Measurements from ENCODE around the gene STKLD1. TPM values are rescaled to one million over a fixed set of nuclear protein-coding genes. Genes with fewer than 3 reads are reported as not detected.

The STKLD1 gene
- total RNA-seq, 2 experiments from 2014 or later, result 0.40 to 0.82 TPM

DNA sequence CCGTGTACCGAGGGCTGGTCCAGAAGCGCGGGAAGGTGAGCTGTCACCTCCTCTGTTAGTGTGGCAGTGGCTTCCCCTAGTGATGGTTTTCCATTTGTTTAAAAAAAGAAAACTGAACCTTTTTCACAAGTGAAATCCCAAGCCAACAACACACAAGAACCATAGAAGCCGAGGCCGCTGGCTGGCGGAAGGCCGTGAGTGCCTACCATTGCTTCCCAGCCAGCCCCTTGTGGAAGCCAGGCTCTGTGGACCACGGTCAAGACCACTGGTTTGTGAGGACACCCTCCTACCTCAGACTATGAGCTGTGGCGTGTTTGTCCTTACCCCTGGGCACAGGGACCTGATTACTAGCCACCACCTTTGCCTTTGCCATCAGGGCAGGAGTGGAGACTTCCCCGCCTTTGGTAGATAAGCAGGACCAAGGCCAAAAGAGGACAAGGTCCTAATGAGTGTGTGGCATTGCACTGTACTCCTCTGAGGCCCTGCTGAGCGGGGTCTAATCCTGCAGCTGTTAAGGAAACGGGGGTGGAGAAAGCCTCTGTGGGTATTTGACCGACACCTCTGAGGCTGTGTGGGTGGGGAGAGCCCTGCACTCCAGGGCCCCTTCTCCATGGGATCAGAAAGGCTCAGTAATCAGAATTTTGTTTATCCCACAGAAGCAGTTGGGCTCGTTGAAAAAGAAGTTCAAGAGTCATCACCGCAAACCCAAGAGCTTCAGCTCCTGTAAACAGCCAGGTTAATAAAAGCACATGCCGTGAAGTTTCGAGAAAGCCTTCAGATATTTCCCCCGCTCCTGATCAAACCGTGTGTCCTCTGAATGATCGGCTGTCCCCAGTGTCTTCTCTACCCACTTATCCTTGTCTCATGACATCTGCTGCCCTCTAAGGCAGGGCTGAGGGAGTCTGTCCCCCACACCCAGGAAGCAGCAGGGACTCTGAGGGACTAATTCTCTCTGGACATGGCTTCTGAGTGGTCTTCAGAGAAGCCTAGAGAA is 15.5 kb upstream of the STKLD1 start:
- POLR2A ChIA-PET, result interaction anchor here (2.5 kb wide), 1 partner anchor 10 kb away, joined by 32 read pairs; no protein-coding TSS in a partner anchor
- DNase-seq, result no peak
- Mint-ChIP-seq H3K27me3 (no peaks in the 10 kb centered on the region), H3K36me3 (ENCODE audit: low read depth) (peaks cover 63% of the 10 kb centered on the region), H3K4me3 (no peak overlapping the region), H3K27ac (peak overlapping the region; percentile 74), H3K9me3 (ENCODE audit: low read depth) (no peaks in the 10 kb centered on the region), H3K4me1 (peaks cover 51% of the 10 kb centered on the region)
- CTCF ChIA-PET, result interaction anchor here (0.9 to 1.0 kb wide), 2 partner anchors 10 kb away, joined by 3 to 6 read pairs; no protein-coding TSS in a partner anchor
- intact Hi-C loops (cut with DNase I, micrococcal nuclease), result no loop called here
- ATAC-seq, result no peak

DNA sequence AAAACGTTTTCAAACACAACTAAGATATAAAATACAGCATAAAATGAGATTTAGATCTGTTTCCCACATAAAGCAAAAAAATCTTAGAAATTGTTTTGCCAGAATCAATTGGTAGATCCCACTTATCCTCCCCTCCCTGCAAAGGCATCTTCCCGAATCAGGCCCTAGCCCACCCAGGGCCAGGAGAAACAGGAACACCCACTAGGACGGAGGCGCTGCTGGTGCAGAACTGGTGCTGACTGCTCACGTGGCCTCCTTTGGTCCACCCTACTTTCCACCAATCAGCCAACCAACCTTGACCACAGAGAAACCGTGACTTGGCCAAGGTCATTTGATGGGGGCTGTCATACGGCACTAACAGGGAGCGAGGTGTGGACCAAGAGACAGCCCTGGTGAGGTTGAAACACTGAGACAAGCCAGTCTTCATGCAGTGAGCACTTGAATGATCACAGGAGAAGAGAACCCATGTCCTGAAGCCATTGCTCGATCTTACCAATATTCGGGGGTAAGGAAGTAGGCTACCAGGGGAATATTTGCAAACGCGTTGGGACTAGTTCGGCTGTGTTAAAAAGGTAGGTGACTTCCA is 14.6 kb upstream of the STKLD1 start:
- H3K36me3 Mint-ChIP-seq (ENCODE audit: low read depth), result peaks cover 72% of the 10 kb centered on the region
- no peak for ATAC-seq
- ChIA-PET POLR2A (interaction anchor here (2.3 to 2.5 kb wide), 2 partner anchors 10 to 11 kb away, joined by 6 to 32 read pairs; no protein-coding TSS in a partner anchor), CTCF (interaction anchor here (1.0 to 1.3 kb wide), 2 partner anchors 9 to 15 kb away, joined by 3 to 6 read pairs; no protein-coding TSS in a partner anchor)
- H3K27me3 Mint-ChIP-seq, result no peaks in the 10 kb centered on the region
- H3K27ac Mint-ChIP-seq, result peak overlapping the region; percentile 74
- DNase-seq, result no peak
- no peaks in the 10 kb centered on the region for H3K9me3 Mint-ChIP-seq (ENCODE audit: low read depth)
- intact Hi-C loops (cut with DNase I, micrococcal nuclease), result no loop called here
- peaks cover 54% of the 10 kb centered on the region for H3K4me1 Mint-ChIP-seq
- no peak overlapping the region for H3K4me3 Mint-ChIP-seq

- H3K9me3 Mint-ChIP-seq (ENCODE audit: low read depth), result no peaks in the 10 kb centered on the region
- ATAC-seq, result no peak
- H3K4me3 Mint-ChIP-seq, result no peak overlapping the region
- H3K4me1 Mint-ChIP-seq, result peaks cover 52% of the 10 kb centered on the region
- intact Hi-C loops (cut with DNase I, micrococcal nuclease), result no loop called here
- ChIA-PET CTCF (interaction anchor here (1.3 to 1.8 kb wide), 2 partner anchors 10 to 16 kb away, joined by 3 to 4 read pairs; no protein-coding TSS in a partner anchor), POLR2A (interaction anchor here (1.1 to 2.3 kb wide), 2 partner anchors 10 to 12 kb away, joined by 6 to 8 read pairs; no protein-coding TSS in a partner anchor)
- H3K36me3 Mint-ChIP-seq (ENCODE audit: low read depth), result peaks cover 79% of the 10 kb centered on the region
- DNase-seq, result no peak
- peak overlapping the region; percentile 16 for H3K27ac Mint-ChIP-seq
- no peaks in the 10 kb centered on the region for H3K27me3 Mint-ChIP-seq
Observed at GRCh38 chr9:133362359-133363044, 13.7 kb upstream of the STKLD1 start.

DNA sequence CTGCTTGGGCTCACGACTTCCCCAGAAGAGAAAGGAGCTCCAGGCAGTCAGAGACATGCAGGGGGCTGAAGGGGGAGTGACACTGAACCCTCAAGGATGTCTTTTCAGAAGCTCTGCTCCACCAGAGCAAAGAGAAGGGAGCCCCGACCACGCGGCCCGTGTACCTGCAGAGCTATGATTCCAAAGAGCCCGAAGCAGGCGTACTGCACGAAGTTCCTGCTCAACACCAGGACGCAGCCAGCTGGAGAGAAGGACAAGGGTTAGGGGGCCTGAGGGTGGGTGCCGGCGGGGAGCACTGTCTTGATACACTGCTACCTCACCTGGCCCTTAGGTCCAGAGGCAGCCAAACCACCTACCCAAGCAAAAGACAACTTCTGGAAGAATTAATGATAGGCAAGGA is 9.7 kb upstream of the STKLD1 start:
- intact Hi-C loops (cut with DNase I, micrococcal nuclease), result no loop called here
- ATAC-seq (no peak), DNase-seq (no peak)
- CTCF ChIA-PET, result interaction anchor here (1.1 to 1.3 kb wide), 2 partner anchors 8 to 36 kb away, joined by 4 to 5 read pairs; no protein-coding TSS in a partner anchor
- no peaks in the 10 kb centered on the region for H3K9me3 Mint-ChIP-seq (ENCODE audit: low read depth)
- POLR2A ChIA-PET, result interaction anchor here (0.5 to 9.9 kb wide), 2 partner anchors 14 to 777 kb away, joined by 7 to 287 read pairs; partner anchors contain the start of genes MED22, RPL7A, SURF1 and SURF2
- H3K27ac Mint-ChIP-seq, result no peak overlapping the region
- H3K27me3 Mint-ChIP-seq, result no peaks in the 10 kb centered on the region
- H3K4me1 Mint-ChIP-seq, result peaks cover 51% of the 10 kb centered on the region
- H3K4me3 Mint-ChIP-seq, result no peak overlapping the region
- H3K36me3 Mint-ChIP-seq (ENCODE audit: low read depth), result peaks cover 96% of the 10 kb centered on the region

DNA sequence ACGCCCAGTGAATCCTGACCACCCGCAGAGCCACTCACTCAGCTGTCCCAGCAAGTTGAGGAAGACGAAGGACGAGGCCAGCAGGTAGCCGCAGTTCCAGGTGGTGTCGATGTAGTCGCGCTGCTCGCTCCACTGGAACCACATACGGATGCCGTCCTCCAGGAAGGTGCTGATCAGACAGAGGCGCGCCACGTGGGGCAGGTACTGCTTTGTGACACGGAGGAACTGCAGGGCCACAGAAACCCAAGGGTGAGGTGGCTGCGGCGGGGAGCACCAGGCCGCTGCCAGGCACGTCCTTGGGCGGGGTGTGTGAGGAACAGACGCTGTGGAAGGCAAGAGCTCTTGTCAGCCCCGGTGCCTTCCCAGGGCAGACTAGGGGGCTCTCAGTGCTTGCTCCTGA is 8.9 kb upstream of the STKLD1 start:
- H3K27ac Mint-ChIP-seq, result no peak overlapping the region
- no peak overlapping the region for H3K4me3 Mint-ChIP-seq
- H3K27me3 Mint-ChIP-seq, result no peaks in the 10 kb centered on the region
- no peaks in the 10 kb centered on the region for H3K9me3 Mint-ChIP-seq (ENCODE audit: low read depth)
- peaks cover 95% of the 10 kb centered on the region for H3K36me3 Mint-ChIP-seq (ENCODE audit: low read depth)
- H3K4me1 Mint-ChIP-seq, result peaks cover 52% of the 10 kb centered on the region
- ChIA-PET CTCF (interaction anchor here (1.3 kb wide), 1 partner anchor 37 kb away, joined by 5 read pairs; no protein-coding TSS in a partner anchor), POLR2A (interaction anchor here (0.5 to 9.9 kb wide), 2 partner anchors 15 to 776 kb away, joined by 7 to 287 read pairs; partner anchors contain the start of genes MED22, RPL7A, SURF1 and SURF2)
- ATAC-seq, result no peak
- DNase-seq, result no peak
- intact Hi-C loops (cut with DNase I, micrococcal nuclease), result no loop called here

- Mint-ChIP-seq H3K36me3 (ENCODE audit: low read depth) (peaks cover 96% of the 10 kb centered on the region), H3K4me1 (peaks cover 55% of the 10 kb centered on the region), H3K9me3 (ENCODE audit: low read depth) (no peaks in the 10 kb centered on the region), H3K27ac (no peak overlapping the region), H3K4me3 (no peak overlapping the region), H3K27me3 (no peaks in the 10 kb centered on the region)
- intact Hi-C loops (cut with DNase I, micrococcal nuclease), result no loop called here
- POLR2A ChIA-PET, result interaction anchor here (9.9 kb wide), 1 partner anchor 16 kb away, joined by 287 read pairs; the partner anchor contains the start of genes MED22, RPL7A, SURF1 and SURF2
- no peak for DNase-seq
- CTCF ChIA-PET, result no interaction called here
- no peak for ATAC-seq
Observed at GRCh38 chr9:133367778-133368177, 8.4 kb upstream of the STKLD1 start.

GRCh38 chr9:133368249-133368881 is 7.8 kb upstream of the STKLD1 start:
- DNase-seq, result no peak
- no peak for ATAC-seq
- ChIA-PET CTCF (no interaction called here), POLR2A (interaction anchor here (9.9 kb wide), 1 partner anchor 16 kb away, joined by 287 read pairs; the partner anchor contains the start of genes MED22, RPL7A, SURF1 and SURF2)
- no peaks in the 10 kb centered on the region for H3K27me3 Mint-ChIP-seq
- peaks cover 95% of the 10 kb centered on the region for H3K36me3 Mint-ChIP-seq (ENCODE audit: low read depth)
- H3K4me1 Mint-ChIP-seq, result peaks cover 59% of the 10 kb centered on the region
- peak overlapping the region; percentile 76 for H3K27ac Mint-ChIP-seq
- H3K9me3 Mint-ChIP-seq (ENCODE audit: low read depth), result no peaks in the 10 kb centered on the region
- intact Hi-C loops (cut with DNase I, micrococcal nuclease), result no loop called here
- peak overlapping the region; percentile 100 for H3K4me3 Mint-ChIP-seq

DNA sequence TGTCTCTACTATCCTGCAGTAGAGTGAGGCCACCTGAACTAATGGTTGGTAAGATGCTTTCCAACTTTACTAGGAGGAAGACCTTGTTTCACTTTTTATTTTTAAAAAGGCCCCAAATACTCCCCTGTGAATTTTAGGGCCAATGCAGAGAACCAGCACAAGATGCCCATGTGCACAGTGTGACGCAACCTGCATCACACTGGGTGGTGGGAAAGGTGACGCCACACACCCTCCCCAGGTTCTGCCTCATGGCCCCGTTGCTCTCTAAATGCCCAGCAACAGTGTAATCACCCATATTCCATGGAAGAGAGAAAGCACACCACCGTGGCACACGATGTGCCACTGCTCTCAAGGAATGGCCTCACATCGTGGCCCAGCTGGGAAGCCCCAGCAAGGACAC is 6.7 kb upstream of the STKLD1 start:
- H3K27me3 Mint-ChIP-seq, result no peaks in the 10 kb centered on the region
- ChIA-PET POLR2A (interaction anchor here (3.9 to 9.9 kb wide), 2 partner anchors 9 to 17 kb away, joined by 32 to 287 read pairs; partner anchors contain the start of genes MED22, RPL7A, SURF1 and SURF2), CTCF (interaction anchor here (0.8 to 6.2 kb wide), 2 partner anchors 14 to 60 kb away, joined by 3 to 44 read pairs; partner anchors contain the start of genes SURF1 and SURF2)
- H3K4me1 Mint-ChIP-seq, result peaks cover 65% of the 10 kb centered on the region
- no peaks in the 10 kb centered on the region for H3K9me3 Mint-ChIP-seq (ENCODE audit: low read depth)
- intact Hi-C loops (cut with DNase I, micrococcal nuclease), result no loop called here
- H3K4me3 Mint-ChIP-seq, result peak overlapping the region; percentile 100
- H3K27ac Mint-ChIP-seq, result peak overlapping the region; percentile 97
- ATAC-seq, result no peak
- peaks cover 91% of the 10 kb centered on the region for H3K36me3 Mint-ChIP-seq (ENCODE audit: low read depth)
- no peak for DNase-seq

DNA sequence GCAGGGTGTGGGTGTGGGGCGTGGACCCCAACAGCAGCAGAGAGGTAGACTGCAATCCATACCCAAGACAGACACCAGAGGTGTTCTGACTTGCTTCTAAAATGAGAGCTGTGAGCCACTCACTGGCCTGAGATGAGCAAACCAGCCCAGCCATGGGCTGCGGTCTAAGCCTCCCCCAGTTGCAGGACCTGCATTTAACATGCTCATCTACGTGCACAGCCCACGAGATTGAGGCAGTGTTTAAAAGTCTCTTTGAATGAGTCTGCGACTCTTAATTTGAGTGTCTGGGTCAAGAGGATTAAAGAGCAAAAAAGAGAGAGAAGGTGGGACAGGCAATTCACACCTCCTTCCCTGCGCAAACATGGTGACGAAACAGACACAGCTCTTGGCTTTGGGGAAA is 6.2 kb upstream of the STKLD1 start:
- ATAC-seq (peak; percentile 2), DNase-seq (peak; percentile 67)
- H3K4me3 Mint-ChIP-seq, result peak overlapping the region; percentile 100
- peaks cover 68% of the 10 kb centered on the region for H3K4me1 Mint-ChIP-seq
- H3K27ac Mint-ChIP-seq, result peak overlapping the region; percentile 97
- ChIA-PET CTCF (interaction anchor here (0.8 to 6.2 kb wide), 3 partner anchors 9 to 60 kb away, joined by 3 to 44 read pairs (median 6); partner anchors contain the start of genes SURF1 and SURF2), POLR2A (interaction anchor here (3.9 to 9.9 kb wide), 2 partner anchors 10 to 18 kb away, joined by 32 to 287 read pairs; partner anchors contain the start of genes MED22, RPL7A, SURF1 and SURF2)
- H3K9me3 Mint-ChIP-seq (ENCODE audit: low read depth), result no peaks in the 10 kb centered on the region
- H3K36me3 Mint-ChIP-seq (ENCODE audit: low read depth), result peaks cover 91% of the 10 kb centered on the region
- intact Hi-C loops (cut with DNase I, micrococcal nuclease), result loop anchor here (2.0 to 10.0 kb wide), 8 partner anchors 33 to 1015 kb away; partner anchors contain the start of genes AK8 (in 1 of the 2), GTF3C5 (in 1 of the 2), SETX (in 1 of the 2) and SPACA9 (in 1 of the 2)
- H3K27me3 Mint-ChIP-seq, result no peaks in the 10 kb centered on the region

GRCh38 chr9:133370685-133371084 is 5.5 kb upstream of the STKLD1 start:
- Mint-ChIP-seq H3K9me3 (ENCODE audit: low read depth) (no peaks in the 10 kb centered on the region), H3K4me3 (peak overlapping the region; percentile 100), H3K27me3 (no peaks in the 10 kb centered on the region), H3K36me3 (ENCODE audit: low read depth) (peaks cover 86% of the 10 kb centered on the region), H3K4me1 (peaks cover 68% of the 10 kb centered on the region), H3K27ac (peak overlapping the region; percentile 97)
- ChIA-PET CTCF (interaction anchor here (0.6 to 6.2 kb wide), 10 partner anchors 10 to 109 kb away, joined by 3 to 44 read pairs (median 5); partner anchors contain the start of genes MED22, RPL7A, SURF1 and SURF2), POLR2A (interaction anchor here (0.7 to 9.9 kb wide), 5 partner anchors 11 to 184 kb away, joined by 3 to 287 read pairs (median 5); partner anchors contain the start of genes CACFD1, MED22, RPL7A and SURF1)
- intact Hi-C loops (cut with DNase I, micrococcal nuclease), result loop anchor here (1.0 to 10.0 kb wide), 15 partner anchors 14 to 1016 kb away; partner anchors contain the start of genes MED22 (in 2 of the 2), RPL7A (in 2 of the 2), SURF1 (in 2 of the 2) and SURF2 (in 2 of the 2)
- DNase-seq (peak; percentile 67), ATAC-seq (peak; percentile 17)

All from activated CD4-positive, alpha-beta T cell treated with anti-CD3 and anti-CD28 coated beads for 36 hours (primary cell).